ENCODE measurements around the gene MED9.

The MED9 gene

DNA sequence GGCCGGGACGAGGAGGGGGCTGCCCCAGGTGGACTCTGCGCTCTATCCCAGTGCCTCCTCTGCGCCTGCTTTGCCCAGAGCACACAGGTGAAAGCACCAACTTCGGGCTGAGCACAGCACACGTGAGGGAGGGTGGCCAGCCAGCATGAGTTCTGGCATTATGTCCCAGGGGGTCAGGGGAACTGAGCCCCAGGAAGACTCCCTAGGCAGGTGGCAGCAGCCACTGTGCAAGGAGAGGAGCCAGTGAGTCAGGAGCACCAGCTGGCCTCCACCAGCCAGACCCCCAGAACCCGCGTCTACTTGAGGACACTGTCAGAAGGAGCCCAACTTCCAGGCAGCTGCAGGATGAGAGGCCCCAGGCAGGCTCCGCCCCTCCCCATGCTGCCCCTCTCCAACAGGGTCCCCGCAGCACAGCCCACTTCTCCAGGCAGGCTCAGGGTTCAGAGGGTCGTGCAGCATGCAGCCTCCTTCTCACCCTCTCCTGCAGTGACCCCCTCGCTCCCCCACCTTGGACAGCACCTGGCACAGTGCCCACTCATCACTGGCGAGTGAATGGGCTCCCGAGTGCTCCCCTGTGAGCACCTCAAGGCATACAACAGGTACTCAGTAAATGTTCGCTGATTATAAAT is 63.6 kb downstream of the MED9 start:
- DNase-seq, result no peak

DNA sequence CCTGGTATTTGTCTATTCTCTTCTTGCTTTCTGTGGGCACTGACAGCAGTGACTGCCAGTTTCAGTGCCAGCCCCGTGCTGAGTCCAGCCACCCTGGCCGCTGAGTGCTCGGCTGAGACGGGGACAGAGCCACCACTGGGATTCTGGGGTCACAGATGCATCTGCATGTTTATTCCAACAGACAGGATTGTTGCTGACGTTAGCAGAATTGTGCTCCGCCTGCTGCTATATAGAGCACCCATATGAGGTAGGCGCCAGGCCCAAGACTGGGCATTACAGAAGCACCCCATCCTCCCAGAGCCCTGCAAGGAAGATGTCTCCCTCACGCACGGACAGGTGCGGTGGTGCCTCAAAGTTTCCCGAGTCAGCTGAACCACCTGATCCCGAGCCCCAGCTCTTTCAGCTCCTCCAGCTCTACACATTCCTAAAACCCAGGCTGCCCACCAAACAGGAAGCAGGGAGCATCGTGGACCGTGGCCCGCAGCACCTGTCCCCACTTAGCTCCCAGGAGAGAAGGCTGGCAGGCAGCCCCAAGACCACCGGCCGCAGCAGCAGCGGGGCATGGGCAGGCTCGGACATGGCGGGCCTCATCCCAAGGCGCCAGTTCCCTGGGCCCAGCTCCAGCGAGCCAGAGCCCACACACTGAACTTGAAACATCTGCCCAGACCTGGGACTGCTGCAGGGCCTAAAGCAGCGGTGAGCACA is 64.3 kb downstream of the MED9 start:
- DNase-seq, result no peak

DNA sequence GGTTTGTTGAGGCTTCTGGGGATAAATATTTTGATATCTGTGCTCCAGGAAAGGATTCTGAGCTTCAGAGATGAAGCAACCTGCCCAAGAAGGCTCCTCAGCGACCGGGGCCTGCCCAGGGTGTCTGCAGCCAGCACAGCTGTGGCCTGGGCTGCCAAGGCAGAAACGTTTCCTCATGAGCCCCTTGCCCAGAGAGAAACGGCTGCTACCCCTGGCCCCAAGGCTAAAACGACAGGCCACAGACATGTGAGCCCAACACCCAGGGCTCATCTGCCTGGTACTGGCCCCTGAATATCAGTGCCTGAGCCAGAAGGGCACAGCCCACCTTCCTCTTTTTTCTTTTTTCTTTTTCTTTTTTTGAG is 64.8 kb downstream of the MED9 start:
- no peak for DNase-seq
